Ureter (tissue), 1 donor: ENCODE measurements around the gene FAM72B. TPM values are rescaled to one million over a fixed set of nuclear protein-coding genes. Genes with fewer than 3 reads are reported as not detected.
"Not testable (repeated sequence)": the region's sequence is repeated elsewhere in the genome, so short reads cannot be mapped to it uniquely, and the experiment has no call there.

Experiments
- DNase-seq: peaks from one replicate; pipeline ENCODE4 v3.0.0-alpha.2; 2020; ENCODE audit warnings: low spot score
- total RNA-seq: library from RNA; stranded (reverse); gene quantifications from one replicate; pipeline ENCODE4 v1.2.4, GENCODE V29; 2023
- donor health status: DM: yes; HTN: yes; CAD: no.

Gene FAM72B
- total RNA-seq, 1 donor from 2014 or later: 0.68 TPM

DNA sequence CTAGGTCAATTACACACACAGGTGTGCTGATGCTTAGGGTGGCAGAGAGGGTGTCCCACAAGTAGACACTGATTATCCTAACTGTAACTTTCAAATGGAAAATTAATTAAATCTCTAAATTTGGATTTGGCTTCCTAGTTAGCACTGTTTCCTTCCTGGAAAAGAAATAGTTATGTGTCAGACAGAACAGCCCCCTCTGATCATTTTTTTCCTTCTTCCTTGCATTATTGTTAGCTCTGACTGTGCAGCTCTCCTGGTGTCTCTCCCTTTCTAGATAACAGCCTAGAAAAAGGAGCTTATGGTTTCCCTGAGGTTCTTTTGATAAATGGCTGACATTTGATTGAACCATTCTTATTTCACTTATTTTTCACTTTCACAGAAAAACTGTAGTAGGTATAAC lies 31.4 kb downstream of the FAM72B start:
- not testable (repeated sequence) for DNase-seq

DNA sequence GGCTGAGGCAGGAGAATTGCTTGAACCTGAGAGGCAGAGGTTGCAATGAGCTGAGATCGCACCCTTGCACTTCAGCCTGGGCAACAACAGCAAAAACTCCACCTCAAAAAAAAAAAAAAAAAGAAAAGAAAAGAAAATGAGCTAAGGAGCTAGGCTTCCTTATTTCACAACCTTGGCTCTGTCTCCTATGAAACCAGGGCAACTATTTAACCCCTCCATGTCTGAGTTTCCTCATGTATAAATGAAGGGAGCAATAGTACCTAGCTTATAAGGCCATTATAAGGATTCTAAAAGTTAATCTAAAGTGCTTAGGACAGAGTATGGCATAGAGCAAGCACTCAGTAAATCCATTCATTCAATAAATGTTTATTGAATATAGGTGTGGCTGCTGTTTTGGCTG lies 32.8 kb downstream of the FAM72B start:
- not testable (repeated sequence) for DNase-seq

DNA sequence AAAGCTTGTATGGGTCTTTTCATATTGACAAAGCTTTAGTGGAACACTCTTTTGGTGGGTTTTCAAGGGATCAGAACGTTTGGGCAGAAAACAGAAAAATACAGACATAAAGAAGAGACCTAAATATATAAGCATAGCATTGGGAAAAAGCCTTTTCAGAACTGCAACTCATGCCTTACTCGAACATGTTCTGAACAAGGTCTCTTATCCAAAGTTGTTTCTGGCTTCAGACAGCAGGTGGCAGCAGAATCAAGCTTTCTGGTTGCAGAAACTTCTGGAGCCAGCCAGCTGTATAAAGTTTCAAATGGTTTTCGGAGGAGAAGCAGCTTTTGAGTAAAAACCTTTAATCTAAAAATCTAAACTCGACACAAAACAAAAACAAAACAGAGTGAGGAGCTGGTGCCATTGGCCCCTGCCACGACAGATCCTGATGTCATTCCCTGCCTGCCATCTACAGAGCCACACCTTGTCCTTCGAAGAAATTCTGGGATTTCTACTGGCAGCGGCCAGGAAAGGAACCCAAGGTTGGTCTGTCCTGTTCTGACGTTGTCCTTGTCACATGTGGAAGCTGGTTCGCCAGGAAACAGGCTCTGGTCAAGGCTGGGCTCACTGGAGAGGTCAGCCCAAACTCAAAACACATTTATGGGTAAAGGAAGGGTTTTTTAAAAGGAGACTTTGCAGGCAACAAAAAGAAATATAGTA lies 35.5 kb downstream of the FAM72B start:
- not testable (repeated sequence) for DNase-seq

GRCh38 chr1:121140393-121140792 lies 43.7 kb downstream of the FAM72B start:
- not testable (repeated sequence) for DNase-seq

DNA sequence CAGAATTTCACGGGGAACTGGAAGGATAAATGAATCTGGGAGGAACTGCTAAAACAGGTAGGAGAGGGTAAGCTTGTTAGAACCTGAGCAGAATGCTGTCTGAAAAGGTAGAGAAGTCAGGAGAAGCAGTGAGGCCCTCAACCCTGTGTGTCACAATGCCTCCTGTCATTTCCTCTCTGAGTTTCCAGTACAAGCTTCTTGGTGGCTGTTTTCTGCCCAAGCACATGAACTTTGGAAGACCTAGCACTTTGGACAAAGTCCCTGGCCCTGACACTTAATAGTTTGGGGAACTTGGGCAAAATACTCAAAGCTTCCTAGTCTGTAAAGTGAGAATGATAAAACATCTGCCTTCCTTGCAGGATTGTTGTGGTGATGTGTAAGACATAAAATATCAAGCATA lies 52.6 kb downstream of the FAM72B start:
- DNase-seq: not testable (repeated sequence)

- DNase-seq: not testable (repeated sequence)
Measured at GRCh38 chr1:121118480-121118824, 65.7 kb downstream of the FAM72B start.

Other genes starting within 250 kb of the FAM72B start
- 26.3 TPM for gene SRGAP2C, start 635 bp upstream of the FAM72B start, total RNA-seq